Astrocyte (in vitro differentiated cells and primary cell): ENCODE results near the gene BMPR1B. TPM values are rescaled to one million over a fixed set of nuclear protein-coding genes. Genes with fewer than 3 reads are reported as not detected.
A peak's percentile ranks its signal among the peaks of the same experiment; 100 is the strongest.

ENCODE experiments used
- DNase-seq: peaks from one replicate; pipeline ENCODE4 v3.0.0-alpha.2; 2010; ENCODE audit warnings: low read depth
- FAIRE-seq: peaks from 2 replicates; lab custom pipeline; 2011; peaks lifted over from hg19 to GRCh38; lab: Jason Lieb, UNC
- H2AFZ ChIP-seq: 2 replicates; pipeline ENCODE4 v1.6.0; 2012; ENCODE audit warnings: low read depth, low read length, inconsistent platforms
- H3K27ac ChIP-seq: 2 replicates; pipeline ENCODE4 v1.5.1; 2011; ENCODE audit warnings: low read depth, low read length, inconsistent platforms
- H3K27me3 ChIP-seq: 2 replicates; pipeline ENCODE4 v1.6.0; 2011; ENCODE audit warnings: low read length, inconsistent platforms; ENCODE audit not compliant: insufficient read depth
- H3K36me3 ChIP-seq: 2 replicates; pipeline ENCODE4 v1.5.1; 2011; ENCODE audit warnings: low read length, inconsistent platforms; ENCODE audit not compliant: insufficient read depth
- H3K4me1 ChIP-seq: 2 replicates; pipeline ENCODE4 v1.5.1; 2011; ENCODE audit warnings: low read length, inconsistent platforms; ENCODE audit not compliant: insufficient read depth
- H3K4me2 ChIP-seq: 2 replicates; pipeline ENCODE4 v1.6.0; 2012; ENCODE audit warnings: low read length, inconsistent platforms
- H3K4me3 ChIP-seq: 2 replicates; pipeline ENCODE4 v1.5.1; 2011; ENCODE audit warnings: low read depth, mild to moderate bottlenecking, low read length, inconsistent platforms; ENCODE audit not compliant: insufficient read depth
- H3K79me2 ChIP-seq: 2 replicates; pipeline ENCODE4 v1.6.0; 2012; ENCODE audit warnings: mild to moderate bottlenecking, low read length, inconsistent platforms; ENCODE audit not compliant: insufficient read depth
- H3K9ac ChIP-seq: 2 replicates; pipeline ENCODE4 v1.6.0; 2012; ENCODE audit warnings: mild to moderate bottlenecking, low read length, inconsistent platforms
- H3K9me3 ChIP-seq: 2 replicates; pipeline ENCODE4 v1.5.1; 2012; ENCODE audit warnings: low read depth, mild to moderate bottlenecking, low read length, inconsistent platforms; ENCODE audit not compliant: insufficient read depth
- H4K20me1 ChIP-seq: 2 replicates; pipeline ENCODE4 v1.6.0; 2012; ENCODE audit warnings: low read length, inconsistent platforms; ENCODE audit not compliant: insufficient read depth
- H3K27ac Mint-ChIP-seq: one replicate; pipeline ENCODE4 v1.8.0; 2021; ENCODE audit warnings: mild to moderate bottlenecking, mixed read lengths; ENCODE audit not compliant: unreplicated experiment
- H3K27me3 Mint-ChIP-seq: one replicate; pipeline ENCODE4 v1.8.0; 2021; ENCODE audit warnings: low read depth, mixed read lengths; ENCODE audit not compliant: unreplicated experiment
- H3K36me3 Mint-ChIP-seq: one replicate; pipeline ENCODE4 v1.8.0; 2021; ENCODE audit warnings: low read depth, mixed read lengths; ENCODE audit not compliant: unreplicated experiment
- H3K4me1 Mint-ChIP-seq: one replicate; pipeline ENCODE4 v1.8.0; 2021; ENCODE audit warnings: low read depth, mixed read lengths; ENCODE audit not compliant: unreplicated experiment
- H3K4me3 Mint-ChIP-seq: one replicate; pipeline ENCODE4 v1.8.0; 2021; ENCODE audit warnings: mild to moderate bottlenecking, moderate library complexity, mixed read lengths; ENCODE audit not compliant: unreplicated experiment
- H3K9me3 Mint-ChIP-seq: one replicate; pipeline ENCODE4 v1.8.0; 2021; ENCODE audit warnings: mild to moderate bottlenecking, mixed read lengths; ENCODE audit not compliant: unreplicated experiment
- EZH2 ChIP-seq: IDR thresholded peaks from 2 replicates; pipeline ENCODE4 v1.6.1; 2012; ENCODE audit warnings: mild to moderate bottlenecking, low read length, inconsistent platforms; ENCODE audit not compliant: insufficient read depth
- total RNA-seq: library from RNA; stranded (reverse); gene quantifications from 2 replicates; pipeline ENCODE4 v1.2.1, GENCODE V29; 2021
- TF ChIP-seq, protein P1 (sequence below): IDR thresholded peaks from 2 replicates; pipeline ENCODE4 v1.5.1; 2011; ENCODE audit warnings: low read depth, mild to moderate bottlenecking, inconsistent platforms, low read length, moderate library complexity; ENCODE audit not compliant: insufficient read depth

The BMPR1B gene
- total RNA-seq, 1 donor from 2014 or later = 14.1 TPM

DNA sequence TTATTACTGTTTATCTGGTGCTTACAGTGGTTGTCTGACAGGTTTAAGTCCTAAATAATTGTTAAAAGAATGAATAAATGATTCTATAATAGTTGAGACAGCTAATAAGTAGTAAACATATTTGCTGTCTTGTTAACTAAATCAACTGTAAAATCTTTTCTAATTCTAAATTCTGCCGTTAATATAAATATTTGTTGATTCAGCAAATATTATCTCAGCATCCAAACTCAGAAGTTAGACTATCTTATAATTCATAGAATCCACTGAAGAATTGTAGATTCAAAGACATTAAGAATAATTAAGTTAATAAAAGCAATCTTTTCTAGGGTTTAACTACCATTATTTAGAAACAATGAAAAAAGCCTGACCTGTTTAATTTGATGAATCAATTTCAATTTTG lies 256.3 kb downstream of the BMPR1B start:
- Mint-ChIP-seq H3K27me3 (no peaks in the 10 kb centered on the region), H3K27ac (no peak overlapping the region), H3K4me1 (no peaks in the 10 kb centered on the region), H3K9me3 (no peaks in the 10 kb centered on the region), H3K4me3 (no peak overlapping the region), H3K36me3 (no peaks in the 10 kb centered on the region)
- H3K9me3 ChIP-seq = no peaks in the 10 kb centered on the region
- H3K4me1 ChIP-seq = no peaks in the 10 kb centered on the region
- H4K20me1 ChIP-seq = no peaks in the 10 kb centered on the region
- FAIRE-seq (no peak), DNase-seq (no peak)
- H3K27ac ChIP-seq = no peak overlapping the region
- TF ChIP-seq, protein P1, sequence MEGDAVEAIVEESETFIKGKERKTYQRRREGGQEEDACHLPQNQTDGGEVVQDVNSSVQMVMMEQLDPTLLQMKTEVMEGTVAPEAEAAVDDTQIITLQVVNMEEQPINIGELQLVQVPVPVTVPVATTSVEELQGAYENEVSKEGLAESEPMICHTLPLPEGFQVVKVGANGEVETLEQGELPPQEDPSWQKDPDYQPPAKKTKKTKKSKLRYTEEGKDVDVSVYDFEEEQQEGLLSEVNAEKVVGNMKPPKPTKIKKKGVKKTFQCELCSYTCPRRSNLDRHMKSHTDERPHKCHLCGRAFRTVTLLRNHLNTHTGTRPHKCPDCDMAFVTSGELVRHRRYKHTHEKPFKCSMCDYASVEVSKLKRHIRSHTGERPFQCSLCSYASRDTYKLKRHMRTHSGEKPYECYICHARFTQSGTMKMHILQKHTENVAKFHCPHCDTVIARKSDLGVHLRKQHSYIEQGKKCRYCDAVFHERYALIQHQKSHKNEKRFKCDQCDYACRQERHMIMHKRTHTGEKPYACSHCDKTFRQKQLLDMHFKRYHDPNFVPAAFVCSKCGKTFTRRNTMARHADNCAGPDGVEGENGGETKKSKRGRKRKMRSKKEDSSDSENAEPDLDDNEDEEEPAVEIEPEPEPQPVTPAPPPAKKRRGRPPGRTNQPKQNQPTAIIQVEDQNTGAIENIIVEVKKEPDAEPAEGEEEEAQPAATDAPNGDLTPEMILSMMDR = no peak
- TF ChIP-seq EZH2 = no peak
- no peaks in the 10 kb centered on the region for H3K27me3 ChIP-seq
- H2AFZ ChIP-seq = no peak overlapping the region
- H3K79me2 ChIP-seq = no peaks in the 10 kb centered on the region
- no peak overlapping the region for H3K4me2 ChIP-seq
- no peak overlapping the region for H3K9ac ChIP-seq
- H3K36me3 ChIP-seq = no peaks in the 10 kb centered on the region
- H3K4me3 ChIP-seq = no peak overlapping the region

DNA sequence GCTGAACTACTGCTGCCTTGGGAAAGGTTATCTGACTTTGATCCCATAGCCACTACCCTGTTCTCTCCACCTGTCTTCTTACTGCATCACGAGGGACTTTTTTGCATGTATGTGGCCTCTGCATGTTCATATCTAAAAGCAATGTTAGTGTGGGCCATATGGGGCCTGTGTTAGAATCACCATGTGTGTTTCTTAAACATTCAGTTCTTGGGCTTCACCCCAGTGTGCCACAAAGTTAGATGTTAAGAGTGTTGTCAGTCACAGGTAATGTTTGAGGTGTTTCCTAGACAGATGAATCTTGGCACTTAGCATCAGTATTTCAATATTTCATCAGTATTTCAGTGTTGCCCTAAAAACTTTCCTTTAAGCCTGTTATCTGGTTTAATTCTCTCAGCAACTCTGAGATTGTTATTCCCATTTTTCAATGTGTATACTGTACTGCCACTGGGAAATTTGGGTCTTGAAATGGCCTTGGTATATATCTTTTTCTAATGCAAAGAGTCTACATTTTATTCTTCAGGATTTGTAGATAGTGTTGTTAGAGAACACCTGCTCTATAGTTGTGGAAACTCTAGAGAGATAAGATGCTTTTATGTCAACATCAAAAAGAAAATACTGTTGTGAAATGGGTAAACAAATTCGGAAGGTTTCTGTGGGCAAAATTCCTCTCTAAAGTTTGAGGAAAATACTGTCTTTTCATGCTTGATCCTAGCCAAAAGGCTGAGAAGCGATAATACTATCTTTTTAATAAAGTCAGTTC lies 259.7 kb downstream of the BMPR1B start:
- Histone ChIP-seq H3K27me3 (no peaks in the 10 kb centered on the region), H3K27ac (no peak overlapping the region), H3K36me3 (no peaks in the 10 kb centered on the region), H3K79me2 (no peaks in the 10 kb centered on the region), H3K4me1 (no peaks in the 10 kb centered on the region), H3K9me3 (no peaks in the 10 kb centered on the region), H4K20me1 (no peaks in the 10 kb centered on the region), H2AFZ (no peak overlapping the region), H3K4me2 (no peak overlapping the region), H3K9ac (no peak overlapping the region), H3K4me3 (no peak overlapping the region)
- no peak for DNase-seq
- TF ChIP-seq, protein P1 = no peak
- Mint-ChIP-seq H3K36me3 (no peaks in the 10 kb centered on the region), H3K27ac (no peak overlapping the region), H3K9me3 (no peaks in the 10 kb centered on the region), H3K27me3 (no peaks in the 10 kb centered on the region), H3K4me3 (no peak overlapping the region), H3K4me1 (no peaks in the 10 kb centered on the region)
- no peak for FAIRE-seq

DNA sequence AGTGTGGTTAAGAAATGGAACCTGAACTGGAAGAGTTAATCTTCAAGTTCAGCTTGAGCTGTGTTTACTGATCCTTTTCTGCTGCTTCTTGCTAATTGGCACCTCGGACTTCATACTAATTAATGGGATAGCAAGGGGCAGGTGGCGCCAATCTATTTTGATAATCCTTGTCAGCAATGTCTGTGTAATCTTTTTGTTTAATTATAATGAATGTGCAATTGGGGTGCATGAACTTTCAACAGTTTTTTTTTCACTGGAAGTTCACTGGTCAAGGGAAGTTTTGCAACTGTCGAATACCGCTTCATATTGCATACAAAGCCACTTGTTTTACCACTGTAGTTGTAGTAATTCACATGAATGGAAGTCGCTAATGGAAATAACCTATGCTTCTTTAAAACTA lies 261.0 kb downstream of the BMPR1B start:
- no peak for TF ChIP-seq EZH2
- TF ChIP-seq, protein P1 = no peak
- Histone ChIP-seq H3K36me3 (no peaks in the 10 kb centered on the region), H4K20me1 (no peaks in the 10 kb centered on the region), H3K79me2 (no peaks in the 10 kb centered on the region), H3K4me1 (no peaks in the 10 kb centered on the region), H3K9ac (no peak overlapping the region), H3K27ac (no peak overlapping the region), H3K27me3 (no peaks in the 10 kb centered on the region), H2AFZ (no peak overlapping the region), H3K4me3 (no peak overlapping the region), H3K4me2 (no peak overlapping the region), H3K9me3 (no peaks in the 10 kb centered on the region)
- no peak overlapping the region for H3K27ac Mint-ChIP-seq
- H3K36me3 Mint-ChIP-seq = no peaks in the 10 kb centered on the region
- no peak overlapping the region for H3K4me3 Mint-ChIP-seq
- H3K9me3 Mint-ChIP-seq = no peaks in the 10 kb centered on the region
- no peaks in the 10 kb centered on the region for H3K27me3 Mint-ChIP-seq
- FAIRE-seq (peak; percentile 9), DNase-seq (no peak)
- H3K4me1 Mint-ChIP-seq = no peaks in the 10 kb centered on the region
